ENCODE data around the gene ZNF324B. TPM values are rescaled to one million over a fixed set of nuclear protein-coding genes. Genes with fewer than 3 reads are reported as not detected.

ZNF324B gene
- total and polyA plus RNA-seq, 2 of the 8 experiments (the other 6 are each of a cell fraction or from before 2014, with no cell fraction given) = 2.9 to 6.0 TPM

Small RNA genes lying within 50 kb of the gene (small RNA-seq; reads per million reads assigned to genes)
- gene RN7SL693P (ENCODE audit: insufficient read depth) = not detected
- gene RNU6-1337P (ENCODE audit: insufficient read depth) = not detected

Other genes starting within 250 kb of the ZNF324B start
- gene ZNF544, start 222.7 kb upstream of the ZNF324B start, total RNA-seq (2021; fragmentation: NEBNext Ultra II Directional; extraction: Animal tissue kit (Norgen Biotek cat#: 25700)) = 54.5 and 60.8 TPM in 2 replicates
- gene ZNF544, start 222.7 kb upstream of the ZNF324B start, polyA plus RNA-seq (2011; rRNA removed) = 47.9 and 48.8 TPM in 2 replicates
- 20.5 and 21.5 TPM in 2 replicates for gene ZNF8, start 172.7 kb upstream of the ZNF324B start, total RNA-seq (2021; fragmentation: NEBNext Ultra II Directional; extraction: Animal tissue kit (Norgen Biotek cat#: 25700))
- gene ZNF8, start 172.7 kb upstream of the ZNF324B start, polyA plus RNA-seq (2011; rRNA removed) = 9.2 and 9.8 TPM in 2 replicates
- gene ERVK3-1, start 146.2 kb upstream of the ZNF324B start, total RNA-seq (2021; fragmentation: NEBNext Ultra II Directional; extraction: Animal tissue kit (Norgen Biotek cat#: 25700)) = 30.6 and 31.5 TPM in 2 replicates
- 28.1 and 29.9 TPM in 2 replicates for gene ERVK3-1, start 146.2 kb upstream of the ZNF324B start, polyA plus RNA-seq (2011; rRNA removed)
- gene ZSCAN22, start 124.6 kb upstream of the ZNF324B start, total RNA-seq (2021; fragmentation: NEBNext Ultra II Directional; extraction: Animal tissue kit (Norgen Biotek cat#: 25700)) = 3.1 and 3.2 TPM in 2 replicates
- 2.6 and 3.3 TPM in 2 replicates for gene ZSCAN22, start 124.6 kb upstream of the ZNF324B start, polyA plus RNA-seq (2011; rRNA removed)
- gene A1BG, start 98.1 kb upstream of the ZNF324B start, total RNA-seq (2021; fragmentation: NEBNext Ultra II Directional; extraction: Animal tissue kit (Norgen Biotek cat#: 25700)) = 19.9 and 20.8 TPM in 2 replicates
- gene A1BG, start 98.1 kb upstream of the ZNF324B start, polyA plus RNA-seq (2011; rRNA removed) = 69.6 and 108 TPM in 2 replicates
- gene ZNF497, start 88.9 kb upstream of the ZNF324B start, total RNA-seq (2021; fragmentation: NEBNext Ultra II Directional; extraction: Animal tissue kit (Norgen Biotek cat#: 25700)) = 0.93 and 1.0 TPM in 2 replicates
- gene ZNF497, start 88.9 kb upstream of the ZNF324B start, polyA plus RNA-seq (2011; rRNA removed) = 1.4 and 2.0 TPM in 2 replicates
- gene ZNF837, start 70.6 kb upstream of the ZNF324B start, total RNA-seq (2021; fragmentation: NEBNext Ultra II Directional; extraction: Animal tissue kit (Norgen Biotek cat#: 25700)) = 1.9 and 2.7 TPM in 2 replicates
- gene ZNF837, start 70.6 kb upstream of the ZNF324B start, polyA plus RNA-seq (2011; rRNA removed) = 3.3 and 6.6 TPM in 2 replicates
- gene RPS5, start 64.4 kb upstream of the ZNF324B start, total RNA-seq (2021; fragmentation: NEBNext Ultra II Directional; extraction: Animal tissue kit (Norgen Biotek cat#: 25700)) = 1,554 and 1,557 TPM in 2 replicates
- 5,731 and 5,910 TPM in 2 replicates for gene RPS5, start 64.4 kb upstream of the ZNF324B start, polyA plus RNA-seq (2011; rRNA removed)
- gene RNF225, start 56.0 kb upstream of the ZNF324B start, total RNA-seq (2021; fragmentation: NEBNext Ultra II Directional; extraction: Animal tissue kit (Norgen Biotek cat#: 25700)) = 1.0 and 1.2 TPM in 2 replicates
- gene RNF225, start 56.0 kb upstream of the ZNF324B start, polyA plus RNA-seq (2011; rRNA removed) = 0.17 TPM in 2 replicates
- gene ZNF584, start 43.0 kb upstream of the ZNF324B start, total RNA-seq (2021; fragmentation: NEBNext Ultra II Directional; extraction: Animal tissue kit (Norgen Biotek cat#: 25700)) = 4.5 and 5.2 TPM in 2 replicates
- gene ZNF584, start 43.0 kb upstream of the ZNF324B start, polyA plus RNA-seq (2011; rRNA removed) = 2.5 and 2.7 TPM in 2 replicates
- 1.5 and 1.9 TPM in 2 replicates for gene ZNF132, start 11.5 kb upstream of the ZNF324B start, total RNA-seq (2021; fragmentation: NEBNext Ultra II Directional; extraction: Animal tissue kit (Norgen Biotek cat#: 25700))
- 0.86 and 0.89 TPM in 2 replicates for gene ZNF132, start 11.5 kb upstream of the ZNF324B start, polyA plus RNA-seq (2011; rRNA removed)
- gene ZNF324, start 15.5 kb downstream of the ZNF324B start, total RNA-seq (2021; fragmentation: NEBNext Ultra II Directional; extraction: Animal tissue kit (Norgen Biotek cat#: 25700)) = 5.8 and 6.4 TPM in 2 replicates
- gene ZNF324, start 15.5 kb downstream of the ZNF324B start, polyA plus RNA-seq (2011; rRNA removed) = 5.1 and 6.7 TPM in 2 replicates
- 4.1 and 4.3 TPM in 2 replicates for gene ZNF446, start 24.7 kb downstream of the ZNF324B start, total RNA-seq (2021; fragmentation: NEBNext Ultra II Directional; extraction: Animal tissue kit (Norgen Biotek cat#: 25700))
- 5.5 and 8.2 TPM in 2 replicates for gene ZNF446, start 24.7 kb downstream of the ZNF324B start, polyA plus RNA-seq (2011; rRNA removed)
- 20.7 and 25.1 TPM in 2 replicates for gene SLC27A5, start 60.4 kb downstream of the ZNF324B start, total RNA-seq (2021; fragmentation: NEBNext Ultra II Directional; extraction: Animal tissue kit (Norgen Biotek cat#: 25700))
- gene SLC27A5, start 60.4 kb downstream of the ZNF324B start, polyA plus RNA-seq (2011; rRNA removed) = 80.5 and 95.9 TPM in 2 replicates
- gene ZBTB45, start 68.2 kb downstream of the ZNF324B start, total RNA-seq (2021; fragmentation: NEBNext Ultra II Directional; extraction: Animal tissue kit (Norgen Biotek cat#: 25700)) = 16.9 and 17.3 TPM in 2 replicates
- 17.2 and 31.4 TPM in 2 replicates for gene ZBTB45, start 68.2 kb downstream of the ZNF324B start, polyA plus RNA-seq (2011; rRNA removed)
- gene TRIM28, start 92.4 kb downstream of the ZNF324B start, total RNA-seq (2021; fragmentation: NEBNext Ultra II Directional; extraction: Animal tissue kit (Norgen Biotek cat#: 25700)) = 1,398 and 1,433 TPM in 2 replicates
- 1,442 and 2,243 TPM in 2 replicates for gene TRIM28, start 92.4 kb downstream of the ZNF324B start, polyA plus RNA-seq (2011; rRNA removed)
- gene CHMP2A, start 103.5 kb downstream of the ZNF324B start, total RNA-seq (2021; fragmentation: NEBNext Ultra II Directional; extraction: Animal tissue kit (Norgen Biotek cat#: 25700)) = 70.0 and 75.8 TPM in 2 replicates
- 115 and 132 TPM in 2 replicates for gene CHMP2A, start 103.5 kb downstream of the ZNF324B start, polyA plus RNA-seq (2011; rRNA removed)
- gene UBE2M, start 107.0 kb downstream of the ZNF324B start, total RNA-seq (2021; fragmentation: NEBNext Ultra II Directional; extraction: Animal tissue kit (Norgen Biotek cat#: 25700)) = 114 and 119 TPM in 2 replicates
- gene UBE2M, start 107.0 kb downstream of the ZNF324B start, polyA plus RNA-seq (2011; rRNA removed) = 91.8 and 93.8 TPM in 2 replicates
- gene MZF1, start 121.7 kb downstream of the ZNF324B start, total RNA-seq (2021; fragmentation: NEBNext Ultra II Directional; extraction: Animal tissue kit (Norgen Biotek cat#: 25700)) = 15.2 and 15.5 TPM in 2 replicates
- 25.0 and 38.0 TPM in 2 replicates for gene MZF1, start 121.7 kb downstream of the ZNF324B start, polyA plus RNA-seq (2011; rRNA removed)

Data from H1 (cell line).